EH (cell line): ENCODE results near the gene SPNS3.
A peak's percentile ranks its signal among the peaks of the same experiment; 100 is the strongest.

Experiments used
- DNase-seq: peaks from one replicate; pipeline ENCODE4 v3.0.0-alpha.2; 2015; ENCODE audit warnings: low read depth

The SPNS3 gene

GRCh38 chr17:4509923-4510617 is 76.3 kb downstream of the SPNS3 start:
- DNase-seq = no peak

GRCh38 chr17:4510618-4510941 is 76.8 kb downstream of the SPNS3 start:
- no peak for DNase-seq

- no peak for DNase-seq
These were observed 77.6 kb downstream of the SPNS3 start for GRCh38 chr17:4511199-4511932.

- DNase-seq = no peak
These were observed 78.7 kb downstream of the SPNS3 start for GRCh38 chr17:4512156-4513112.

GRCh38 chr17:4513113-4514032 is 79.6 kb downstream of the SPNS3 start:
- DNase-seq = no peak

GRCh38 chr17:4514206-4514605 is 80.5 kb downstream of the SPNS3 start:
- DNase-seq = no peak

GRCh38 chr17:4514779-4515178 is 81.0 kb downstream of the SPNS3 start:
- DNase-seq = no peak

GRCh38 chr17:4515501-4515900 is 81.8 kb downstream of the SPNS3 start:
- no peak for DNase-seq

- no peak for DNase-seq
These were observed 83.0 kb downstream of the SPNS3 start for GRCh38 chr17:4516735-4517134.

- no peak for DNase-seq
These were observed 85.2 kb downstream of the SPNS3 start for GRCh38 chr17:4518901-4519300.

GRCh38 chr17:4519361-4519788 is 85.6 kb downstream of the SPNS3 start:
- no peak for DNase-seq

- no peak for DNase-seq
These were observed 86.5 kb downstream of the SPNS3 start for GRCh38 chr17:4520060-4520893.

- peak; percentile 41 for DNase-seq
These were observed 87.3 kb downstream of the SPNS3 start for GRCh38 chr17:4520894-4521600.

GRCh38 chr17:4522661-4523060 is 88.9 kb downstream of the SPNS3 start:
- no peak for DNase-seq

GRCh38 chr17:4523946-4524345 is 90.2 kb downstream of the SPNS3 start:
- DNase-seq = no peak

- no peak for DNase-seq
These were observed 92.1 kb downstream of the SPNS3 start for GRCh38 chr17:4525691-4526397.

GRCh38 chr17:4527134-4527533 is 93.4 kb downstream of the SPNS3 start:
- no peak for DNase-seq

- DNase-seq = no peak
These were observed 93.9 kb downstream of the SPNS3 start for GRCh38 chr17:4527566-4528125.

- DNase-seq = no peak
These were observed 95.9 kb downstream of the SPNS3 start for GRCh38 chr17:4529533-4530152.
